ENCODE measurements around the gene DLGAP1.

DLGAP1 gene

DNA sequence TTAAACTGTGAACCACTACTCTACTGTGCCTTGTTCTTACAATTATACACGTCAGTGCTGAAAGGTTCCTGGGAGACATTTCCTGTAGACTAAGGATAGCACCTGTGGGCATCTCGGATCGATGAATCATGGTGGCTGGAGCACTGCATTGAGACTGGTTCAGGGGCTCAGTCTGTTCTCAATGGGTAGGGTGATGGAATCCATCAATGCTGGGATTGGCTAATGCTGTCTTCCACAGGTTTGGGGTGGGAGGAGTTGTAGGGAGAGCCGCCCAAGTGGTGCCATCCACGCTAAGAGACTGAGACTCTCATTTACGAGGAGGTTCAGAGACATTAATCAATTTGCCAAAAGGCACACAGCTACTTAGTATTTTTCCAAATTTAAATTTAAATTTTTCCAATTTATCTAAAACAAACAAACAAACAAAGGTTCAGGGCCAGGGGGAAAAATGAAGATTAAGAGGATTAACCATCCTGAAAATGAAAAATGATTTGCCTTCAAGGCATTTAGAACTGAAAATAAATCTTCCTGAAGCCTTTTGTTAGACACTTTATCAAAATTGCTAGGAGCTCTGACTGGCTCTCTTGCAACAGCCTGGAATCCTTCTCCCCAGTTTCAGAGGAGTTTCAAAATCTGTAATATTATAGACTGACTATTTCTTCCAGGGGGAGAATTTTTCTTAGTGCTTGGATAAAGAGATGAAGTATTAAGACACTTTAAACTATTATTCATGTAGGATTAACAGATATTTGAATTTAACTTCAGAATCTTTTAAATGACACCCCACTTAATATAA lies 645.9 kb downstream of the DLGAP1 start:
- Histone ChIP-seq H3K4me3 (no peak overlapping the region), H3K27ac (no peak overlapping the region)
- TF ChIP-seq, protein P1, sequence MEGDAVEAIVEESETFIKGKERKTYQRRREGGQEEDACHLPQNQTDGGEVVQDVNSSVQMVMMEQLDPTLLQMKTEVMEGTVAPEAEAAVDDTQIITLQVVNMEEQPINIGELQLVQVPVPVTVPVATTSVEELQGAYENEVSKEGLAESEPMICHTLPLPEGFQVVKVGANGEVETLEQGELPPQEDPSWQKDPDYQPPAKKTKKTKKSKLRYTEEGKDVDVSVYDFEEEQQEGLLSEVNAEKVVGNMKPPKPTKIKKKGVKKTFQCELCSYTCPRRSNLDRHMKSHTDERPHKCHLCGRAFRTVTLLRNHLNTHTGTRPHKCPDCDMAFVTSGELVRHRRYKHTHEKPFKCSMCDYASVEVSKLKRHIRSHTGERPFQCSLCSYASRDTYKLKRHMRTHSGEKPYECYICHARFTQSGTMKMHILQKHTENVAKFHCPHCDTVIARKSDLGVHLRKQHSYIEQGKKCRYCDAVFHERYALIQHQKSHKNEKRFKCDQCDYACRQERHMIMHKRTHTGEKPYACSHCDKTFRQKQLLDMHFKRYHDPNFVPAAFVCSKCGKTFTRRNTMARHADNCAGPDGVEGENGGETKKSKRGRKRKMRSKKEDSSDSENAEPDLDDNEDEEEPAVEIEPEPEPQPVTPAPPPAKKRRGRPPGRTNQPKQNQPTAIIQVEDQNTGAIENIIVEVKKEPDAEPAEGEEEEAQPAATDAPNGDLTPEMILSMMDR (IDR thresholded peaks at IDR 0.05), result no peak
- no peak for DNase-seq (ENCODE audit: low spot score)

DNA sequence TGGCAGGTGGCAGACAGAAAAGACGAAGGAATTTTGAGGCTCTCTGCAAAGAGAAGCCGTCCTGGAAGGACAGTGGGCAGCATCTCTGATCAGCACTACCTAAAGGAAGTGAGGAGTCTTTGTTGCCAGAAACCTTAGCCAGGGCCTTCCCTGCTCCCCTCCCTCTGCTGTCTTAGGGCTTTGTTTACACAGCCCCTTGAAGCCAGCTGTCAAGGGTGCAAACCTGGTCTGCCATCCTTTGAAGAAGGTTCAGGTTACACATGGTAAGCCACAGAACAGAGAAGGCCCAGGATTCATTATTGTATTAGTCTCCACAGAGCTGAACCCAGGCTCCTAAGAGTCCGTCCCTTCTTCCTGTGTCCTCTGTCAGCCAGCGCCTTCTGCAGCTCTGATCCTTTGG lies 648.5 kb downstream of the DLGAP1 start:
- no peak overlapping the region for H3K27ac ChIP-seq
- no peak overlapping the region for H3K4me3 ChIP-seq
- TF ChIP-seq, protein P1 (IDR thresholded peaks at IDR 0.05), result no peak
- DNase-seq (ENCODE audit: low spot score), result no peak

DNA sequence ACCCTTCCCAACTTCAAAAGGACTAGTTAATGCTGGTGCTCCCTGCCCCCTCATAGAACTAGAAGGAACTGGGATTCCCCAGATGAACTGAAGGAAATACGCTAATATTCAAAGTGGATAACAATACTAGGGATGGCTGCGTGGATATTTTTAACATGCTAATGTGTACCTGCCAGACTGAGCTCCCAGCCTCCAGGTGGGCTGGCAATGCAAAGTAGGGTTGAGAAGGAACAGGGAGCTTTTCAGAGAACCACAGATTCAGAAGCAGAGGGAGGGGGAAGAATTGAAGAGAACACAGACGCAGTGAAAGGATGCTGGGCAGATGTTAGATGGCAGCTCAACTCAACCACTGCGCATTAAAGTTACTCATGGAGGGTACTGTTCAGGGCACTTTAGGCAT lies 650.8 kb downstream of the DLGAP1 start:
- Histone ChIP-seq H3K27ac (no peak overlapping the region), H3K4me3 (no peak overlapping the region)
- DNase-seq (ENCODE audit: low spot score), result no peak
- TF ChIP-seq, protein P1 (IDR thresholded peaks at IDR 0.05), result no peak

DNA sequence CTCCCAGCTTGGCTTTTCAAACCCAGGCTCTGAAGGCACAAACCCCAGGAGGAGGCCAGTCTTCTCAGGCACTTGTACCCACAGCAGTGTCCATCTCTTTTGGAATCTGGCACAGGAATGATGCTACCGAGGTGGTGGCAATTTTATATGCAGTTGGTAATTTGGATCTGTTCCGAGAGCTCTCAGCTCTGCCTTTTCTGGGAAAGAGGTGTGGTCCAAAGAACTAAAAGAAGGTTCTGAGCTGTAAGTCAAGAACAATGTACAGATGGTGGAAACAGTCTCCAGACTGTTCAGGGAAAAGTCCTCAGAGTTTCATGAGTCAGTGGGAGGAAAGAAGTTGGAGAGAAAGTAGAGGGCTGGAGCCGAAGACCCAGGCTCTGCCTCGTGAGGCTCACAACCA lies 651.8 kb downstream of the DLGAP1 start:
- Histone ChIP-seq H3K4me3 (no peak overlapping the region), H3K27ac (no peak overlapping the region)
- no peak for DNase-seq (ENCODE audit: low spot score)
- TF ChIP-seq, protein P1 (IDR thresholded peaks at IDR 0.05), result no peak

DNA sequence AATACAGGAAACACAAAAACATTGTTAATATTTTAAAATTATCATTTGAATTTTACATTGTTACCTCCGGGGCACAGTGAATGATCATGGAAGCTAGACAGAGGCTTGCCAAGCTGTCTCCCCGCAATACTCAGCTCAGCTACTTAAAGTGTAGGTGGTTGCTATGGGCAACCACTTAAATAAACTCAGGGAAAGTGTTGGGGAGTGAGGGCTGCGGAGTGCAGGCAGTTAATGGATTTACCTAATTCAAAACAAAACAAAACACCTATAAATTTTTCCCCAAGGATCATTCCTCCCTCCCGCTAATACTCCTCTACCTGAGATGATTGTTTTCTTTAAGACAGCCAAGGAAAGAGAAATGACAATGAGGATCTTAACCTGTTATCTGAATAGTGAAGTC lies 655.6 kb downstream of the DLGAP1 start:
- Histone ChIP-seq H3K4me3 (no peak overlapping the region), H3K27ac (no peak overlapping the region)
- TF ChIP-seq, protein P1 (IDR thresholded peaks at IDR 0.05), result no peak
- no peak for DNase-seq (ENCODE audit: low spot score)

DNA sequence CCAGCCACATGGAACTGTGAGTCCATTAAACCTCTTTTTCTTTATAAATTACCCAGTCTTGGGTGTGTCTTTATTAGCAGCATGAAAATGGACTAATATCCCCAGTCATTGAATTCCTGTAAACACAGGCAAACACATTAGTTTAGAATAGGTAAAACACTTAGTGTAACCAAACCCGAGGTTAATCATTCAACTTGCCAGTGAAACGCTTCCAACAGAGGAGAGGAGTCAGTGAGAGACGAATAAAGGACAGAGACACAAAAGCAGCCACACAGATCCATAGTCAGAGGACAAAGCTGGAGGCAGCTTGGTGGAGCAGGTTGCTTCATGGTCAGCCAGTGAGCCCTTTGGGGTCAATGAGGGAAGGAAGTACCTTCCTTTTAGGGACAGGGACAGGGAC lies 657.1 kb downstream of the DLGAP1 start:
- no peak overlapping the region for H3K4me3 ChIP-seq
- H3K27ac ChIP-seq, result no peak overlapping the region
- no peak for DNase-seq (ENCODE audit: low spot score)
- TF ChIP-seq, protein P1 (IDR thresholded peaks at IDR 0.05), result no peak

DNA sequence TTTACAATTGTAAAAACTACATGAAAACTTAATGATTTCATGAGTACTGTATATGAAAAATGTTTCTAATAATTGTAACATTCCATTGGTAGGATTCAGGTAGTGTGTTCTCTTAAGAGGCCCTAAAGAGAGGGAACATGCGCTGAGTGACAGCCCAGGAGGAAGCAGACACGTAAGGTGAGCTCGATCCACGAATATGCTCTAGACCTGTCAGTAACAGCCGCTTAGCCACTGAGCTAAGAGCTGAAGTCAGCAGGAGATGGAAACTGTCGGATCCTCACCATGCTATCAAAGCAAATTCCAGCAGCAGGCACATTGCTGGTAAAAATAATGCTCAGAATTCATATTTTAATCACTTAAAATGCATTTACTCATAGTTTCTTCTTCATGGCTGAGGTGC lies 658.7 kb downstream of the DLGAP1 start:
- DNase-seq (ENCODE audit: low spot score), result no peak
- TF ChIP-seq, protein P1 (IDR thresholded peaks at IDR 0.05), result no peak
- Histone ChIP-seq H3K27ac (no peak overlapping the region), H3K4me3 (no peak overlapping the region)
